ENCODE data around the gene SRP54. TPM values are rescaled to one million over a fixed set of nuclear protein-coding genes. Genes with fewer than 3 reads are reported as not detected.

The SRP54 gene
- total and polyA plus RNA-seq, 2 donors (not counting 1 experiment from before 2014, with no cell fraction given), result 71.5 to 93.9 TPM

DNA sequence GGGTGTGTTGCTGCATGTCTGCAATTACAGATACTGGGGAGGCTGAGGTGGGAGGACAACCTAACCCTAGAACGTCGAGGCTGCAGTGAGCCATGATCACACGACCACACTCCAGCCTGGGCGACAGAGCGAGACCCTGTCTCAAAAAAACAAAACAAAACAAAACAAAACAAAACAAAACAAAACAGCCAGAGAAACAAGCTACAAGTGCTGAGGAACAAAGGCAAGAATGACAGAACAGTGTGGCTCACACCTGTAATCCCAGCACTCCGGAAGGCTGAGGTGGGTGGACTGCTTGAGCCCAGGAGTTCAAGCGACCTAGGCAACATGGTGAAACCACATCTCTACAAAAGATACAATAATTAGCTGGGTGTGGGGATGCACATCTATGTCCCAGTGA is 38.0 kb upstream of the SRP54 start:
- H3K9me3 ChIP-seq (ENCODE audit: control insufficient read depth, insufficient read depth, low read depth, low read length), result no peaks in the 10 kb centered on the region
- TF ChIP-seq CTCF (conservative IDR thresholded peaks at IDR 0.05 in 1 of 2, IDR thresholded peaks at IDR 0.05 in 1 of 2; ENCODE audit: low read depth in 1 of 2, low read length in 2 of 2) (no peak), EZH2 (IDR thresholded peaks at IDR 0.05; ENCODE audit: low read length, missing control alignments) (no peak)
- no peak overlapping the region for H2AFZ ChIP-seq (ENCODE audit: low read length)
- no peaks in the 10 kb centered on the region for H3K27me3 ChIP-seq (ENCODE audit: control insufficient read depth, insufficient read depth, low read length)
- H3K4me2 ChIP-seq (ENCODE audit: extremely low read depth, insufficient read depth, low read length), result no peak overlapping the region
- no peaks in the 10 kb centered on the region for H3K36me3 ChIP-seq (ENCODE audit: control insufficient read depth, insufficient read depth, low read length)
- no peaks in the 10 kb centered on the region for H4K20me1 ChIP-seq (ENCODE audit: control insufficient read depth, extremely low read depth, insufficient read depth, low read length)
- H3K79me2 ChIP-seq (ENCODE audit: control insufficient read depth, insufficient read depth, low read length), result no peaks in the 10 kb centered on the region
- no peaks in the 10 kb centered on the region for H3K4me1 ChIP-seq (ENCODE audit: control insufficient read depth, extremely low read depth, insufficient read depth, low read length)
- H3K9ac ChIP-seq (ENCODE audit: insufficient read depth, low read length), result no peak overlapping the region
- no peak overlapping the region for H3K4me3 ChIP-seq (replicated peaks in 1 of 4; ENCODE audit: control extremely low read depth in 1 of 4, insufficient read depth in 1 of 4, low read depth in 3 of 4, low read length in 4 of 4)
- H3K27ac ChIP-seq (ENCODE audit: insufficient read depth, low read length), result no peak overlapping the region
- no peak for DNase-seq (ENCODE audit: low read depth in 2 of 2)

DNA sequence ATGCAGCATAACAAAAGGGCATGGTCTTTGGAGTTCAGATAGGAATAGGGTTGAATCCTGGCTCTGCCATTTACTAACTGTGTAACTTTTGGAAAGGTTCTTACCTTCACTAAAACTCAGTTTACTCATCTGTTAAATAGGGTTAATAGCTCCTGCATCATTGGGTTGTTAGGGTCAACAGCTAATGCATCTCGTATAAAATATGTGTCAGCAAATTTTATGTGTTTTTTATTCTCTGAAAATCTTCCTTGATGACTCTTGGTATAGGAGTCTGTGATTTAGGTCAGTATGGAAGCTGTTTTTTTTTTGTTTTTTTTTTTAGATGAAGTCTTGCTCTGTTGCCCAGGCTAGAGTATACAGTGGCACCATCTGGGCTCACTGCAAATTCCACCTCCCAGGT is 36.1 kb upstream of the SRP54 start:
- no peaks in the 10 kb centered on the region for H3K27me3 ChIP-seq (ENCODE audit: control insufficient read depth, insufficient read depth, low read length)
- H3K9me3 ChIP-seq (ENCODE audit: control insufficient read depth, insufficient read depth, low read depth, low read length), result no peaks in the 10 kb centered on the region
- no peaks in the 10 kb centered on the region for H3K79me2 ChIP-seq (ENCODE audit: control insufficient read depth, insufficient read depth, low read length)
- TF ChIP-seq EZH2 (IDR thresholded peaks at IDR 0.05; ENCODE audit: low read length, missing control alignments) (no peak), CTCF (conservative IDR thresholded peaks at IDR 0.05 in 1 of 2, IDR thresholded peaks at IDR 0.05 in 1 of 2; ENCODE audit: low read depth in 1 of 2, low read length in 2 of 2) (no peak)
- no peak overlapping the region for H3K4me3 ChIP-seq (replicated peaks in 1 of 4; ENCODE audit: control extremely low read depth in 1 of 4, insufficient read depth in 1 of 4, low read depth in 3 of 4, low read length in 4 of 4)
- no peak overlapping the region for H3K27ac ChIP-seq (ENCODE audit: insufficient read depth, low read length)
- no peaks in the 10 kb centered on the region for H4K20me1 ChIP-seq (ENCODE audit: control insufficient read depth, extremely low read depth, insufficient read depth, low read length)
- no peak for DNase-seq (ENCODE audit: low read depth in 2 of 2)
- H3K36me3 ChIP-seq (ENCODE audit: control insufficient read depth, insufficient read depth, low read length), result no peaks in the 10 kb centered on the region
- no peaks in the 10 kb centered on the region for H3K4me1 ChIP-seq (ENCODE audit: control insufficient read depth, extremely low read depth, insufficient read depth, low read length)
- no peak overlapping the region for H3K4me2 ChIP-seq (ENCODE audit: extremely low read depth, insufficient read depth, low read length)
- no peak overlapping the region for H3K9ac ChIP-seq (ENCODE audit: insufficient read depth, low read length)
- H2AFZ ChIP-seq (ENCODE audit: low read length), result no peak overlapping the region

GRCh38 chr14:34951286-34951685 is 31.5 kb upstream of the SRP54 start:
- Histone ChIP-seq H3K27me3 (ENCODE audit: control insufficient read depth, insufficient read depth, low read length) (no peaks in the 10 kb centered on the region), H3K9ac (ENCODE audit: insufficient read depth, low read length) (no peak overlapping the region), H2AFZ (ENCODE audit: low read length) (no peak overlapping the region), H3K27ac (ENCODE audit: insufficient read depth, low read length) (no peak overlapping the region), H3K36me3 (ENCODE audit: control insufficient read depth, insufficient read depth, low read length) (no peaks in the 10 kb centered on the region), H3K9me3 (ENCODE audit: control insufficient read depth, insufficient read depth, low read depth, low read length) (no peaks in the 10 kb centered on the region), H4K20me1 (ENCODE audit: control insufficient read depth, extremely low read depth, insufficient read depth, low read length) (no peaks in the 10 kb centered on the region), H3K4me3 (replicated peaks in 1 of 4; ENCODE audit: control extremely low read depth in 1 of 4, insufficient read depth in 1 of 4, low read depth in 3 of 4, low read length in 4 of 4) (no peak overlapping the region), H3K4me1 (ENCODE audit: control insufficient read depth, extremely low read depth, insufficient read depth, low read length) (no peaks in the 10 kb centered on the region), H3K79me2 (ENCODE audit: control insufficient read depth, insufficient read depth, low read length) (no peaks in the 10 kb centered on the region), H3K4me2 (ENCODE audit: extremely low read depth, insufficient read depth, low read length) (no peak overlapping the region)
- TF ChIP-seq CTCF (conservative IDR thresholded peaks at IDR 0.05 in 1 of 2, IDR thresholded peaks at IDR 0.05 in 1 of 2; ENCODE audit: low read depth in 1 of 2, low read length in 2 of 2) (no peak), EZH2 (IDR thresholded peaks at IDR 0.05; ENCODE audit: low read length, missing control alignments) (no peak)
- DNase-seq (ENCODE audit: low read depth in 2 of 2), result peak; percentile 37 to 71

All from fibroblast of lung (primary cell).